Activated T-helper 1 cell treated with anti-CD3 and anti-CD28 coated beads, Interleukin-12 subunit alpha, Interleukin-12 subunit beta, Interleukin-2, Interleukin-4 antibody, amounts not matched to agents 30 ng/mL and 10 ng/mL and 1 ng/mL, durations not matched to agents 14 hours and 24 hours and 36 hours (primary cell): ENCODE measurements around the gene RNF181. TPM values are rescaled to one million over a fixed set of nuclear protein-coding genes. Genes with fewer than 3 reads are reported as not detected.
"Not testable (repeated sequence)": the region's sequence is repeated elsewhere in the genome, so short reads cannot be mapped to it uniquely, and the experiment has no call there.

Experiments used
- DNase-seq: peaks from one replicate; pipeline ENCODE4 v3.0.0; 2021; ENCODE audit warnings: low spot score
- H3K27ac Mint-ChIP-seq: one replicate; pipeline ENCODE4 v1.8.0; 2021; ENCODE audit warnings: mild to moderate bottlenecking, mixed read lengths
- H3K27me3 Mint-ChIP-seq: one replicate; pipeline ENCODE4 v1.8.0; 2022; ENCODE audit warnings: mild to moderate bottlenecking, moderate library complexity, mixed read lengths; ENCODE audit not compliant: insufficient read depth
- H3K36me3 Mint-ChIP-seq: one replicate; pipeline ENCODE4 v1.8.0; 2021; ENCODE audit warnings: low read depth, mixed read lengths
- H3K4me1 Mint-ChIP-seq: one replicate; pipeline ENCODE4 v1.8.0; 2021; ENCODE audit warnings: low read depth, mixed read lengths
- H3K4me3 Mint-ChIP-seq: one replicate; pipeline ENCODE4 v1.8.0; 2021; ENCODE audit warnings: mild to moderate bottlenecking, moderate library complexity, mixed read lengths
- H3K9me3 Mint-ChIP-seq: one replicate; pipeline ENCODE4 v1.8.0; 2021; ENCODE audit warnings: mixed read lengths
- intact Hi-C: fragments of 100-400 bp; cut with micrococcal nuclease; formaldehyde crosslinking; loops from one replicate; pipeline ENCODE4 v1.15.1; 2024
- total RNA-seq: library from RNA; stranded (reverse); gene quantifications from 2 replicates; pipeline ENCODE4 v1.2.3, GENCODE V29; 2022

Gene RNF181
- total RNA-seq, 1 donor from 2014 or later, result 111 TPM

- DNase-seq, result no peak
- Mint-ChIP-seq H3K9me3 (no peaks in the 10 kb centered on the region), H3K4me1 (peaks cover 32% of the 10 kb centered on the region), H3K27ac (no peak overlapping the region), H3K27me3 (no peaks in the 10 kb centered on the region), H3K4me3 (no peak overlapping the region), H3K36me3 (peaks cover 20% of the 10 kb centered on the region)
- intact Hi-C loops, result no loop called here
Observed at GRCh38 chr2:85557130-85557529, 38.4 kb upstream of the RNF181 start.

- Mint-ChIP-seq H3K36me3 (peaks cover 17% of the 10 kb centered on the region), H3K27ac (no peak overlapping the region)
Observed at GRCh38 chr2:85558160-85558559, 37.4 kb upstream of the RNF181 start.

GRCh38 chr2:85560403-85560726 is 35.2 kb upstream of the RNF181 start:
- H3K27me3 Mint-ChIP-seq, H3K36me3 Mint-ChIP-seq, DNase-seq, H3K9me3 Mint-ChIP-seq: not testable (repeated sequence)
- H3K27ac Mint-ChIP-seq, result peak overlapping the region; percentile 81
- intact Hi-C loops, result loop anchor here (2.0 kb wide), 1 partner anchor 56 kb away; the partner anchor contains the start of gene USP39
- peak overlapping the region; percentile 94 for H3K4me3 Mint-ChIP-seq
- peaks cover 36% of the 10 kb centered on the region for H3K4me1 Mint-ChIP-seq

More at GRCh38 chr2:85558160-85558559, 37.4 kb upstream of the RNF181 start:
- H3K4me1 Mint-ChIP-seq, result peaks cover 27% of the 10 kb centered on the region
- no peak overlapping the region for H3K4me3 Mint-ChIP-seq
- H3K9me3 Mint-ChIP-seq, result no peaks in the 10 kb centered on the region
- DNase-seq, result no peak
- H3K27me3 Mint-ChIP-seq, result no peaks in the 10 kb centered on the region
- intact Hi-C loops, result no loop called here

GRCh38 chr2:85560812-85561279 is 34.7 kb upstream of the RNF181 start:
- Mint-ChIP-seq H3K36me3 (peaks cover 8% of the 10 kb centered on the region), H3K9me3 (no peaks in the 10 kb centered on the region), H3K27me3 (no peaks in the 10 kb centered on the region), H3K4me1 (peaks cover 36% of the 10 kb centered on the region), H3K27ac (peak overlapping the region; percentile 81), H3K4me3 (peak overlapping the region; percentile 94)
- intact Hi-C loops, result loop anchor here (1.0 to 2.0 kb wide), 7 partner anchors 17 to 207 kb away; partner anchors contain the start of genes ELMOD3, MAT2A, RETSAT and RNF181
- DNase-seq, result no peak

- H3K27ac Mint-ChIP-seq, result peak within 1 kb of the TSS; percentile 81
- H3K27me3 Mint-ChIP-seq, result no peaks in the 10 kb centered on the region
- H3K36me3 Mint-ChIP-seq, result peaks cover 5% of the 10 kb centered on the region
- intact Hi-C loops, result loop anchor here (1.0 to 2.0 kb wide), 7 partner anchors 17 to 207 kb away; partner anchors contain the start of genes ELMOD3, MAT2A, RETSAT and RNF181
- peak; percentile 88 for DNase-seq
- H3K4me1 Mint-ChIP-seq, result peaks cover 36% of the 10 kb centered on the region
- peak within 1 kb of the TSS; percentile 94 for H3K4me3 Mint-ChIP-seq
- no peaks in the 10 kb centered on the region for H3K9me3 Mint-ChIP-seq
Observed at GRCh38 chr2:85561280-85562212, 34.0 kb upstream of the RNF181 start, which contains the start of gene GGCX. TSS of gene GGCX (minus strand) at chr2:85561493. CDS start at chr2:85561428, 65 bp downstream.

GRCh38 chr2:85564144-85564563 is 31.4 kb upstream of the RNF181 start:
- H3K27ac Mint-ChIP-seq, result no peak overlapping the region
- H3K4me1 Mint-ChIP-seq, result peaks cover 27% of the 10 kb centered on the region
- intact Hi-C loops, result no loop called here
- H3K36me3 Mint-ChIP-seq, result no peaks in the 10 kb centered on the region
- no peaks in the 10 kb centered on the region for H3K9me3 Mint-ChIP-seq
- H3K4me3 Mint-ChIP-seq, result no peak overlapping the region
- H3K27me3 Mint-ChIP-seq, result peaks cover 3% of the 10 kb centered on the region
- DNase-seq, result no peak

DNA sequence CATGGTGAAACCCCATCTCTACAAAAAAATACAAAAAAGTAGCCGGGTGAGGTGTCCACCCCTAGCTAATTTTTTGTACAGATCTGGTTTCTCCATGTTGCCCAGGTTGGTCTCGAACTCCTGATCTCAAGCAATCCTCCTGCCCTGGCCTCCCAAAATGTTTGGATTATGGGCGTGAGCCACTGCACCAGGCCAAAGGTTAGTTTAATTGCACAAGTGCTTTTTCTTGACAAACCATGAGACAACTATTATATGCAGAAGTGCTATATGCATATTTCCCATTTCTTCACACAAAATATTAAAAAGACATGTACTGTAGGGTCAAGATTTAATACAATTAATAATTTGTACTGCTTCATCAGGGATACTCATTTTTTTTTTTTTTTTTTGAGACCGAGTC is 29.3 kb upstream of the RNF181 start:
- no peaks in the 10 kb centered on the region for H3K36me3 Mint-ChIP-seq
- no peak overlapping the region for H3K4me3 Mint-ChIP-seq
- peaks cover 9% of the 10 kb centered on the region for H3K4me1 Mint-ChIP-seq
- intact Hi-C loops, result no loop called here
- no peaks in the 10 kb centered on the region for H3K9me3 Mint-ChIP-seq
- no peak overlapping the region for H3K27ac Mint-ChIP-seq
- no peak for DNase-seq
- peaks cover 17% of the 10 kb centered on the region for H3K27me3 Mint-ChIP-seq

- Mint-ChIP-seq H3K27ac (no peak overlapping the region), H3K4me1 (peaks cover 35% of the 10 kb centered on the region), H3K9me3 (no peaks in the 10 kb centered on the region), H3K27me3 (peaks cover 13% of the 10 kb centered on the region), H3K36me3 (peaks cover 7% of the 10 kb centered on the region), H3K4me3 (no peak overlapping the region)
- intact Hi-C loops, result no loop called here
- no peak for DNase-seq
Observed at GRCh38 chr2:85575739-85576138, 19.8 kb upstream of the RNF181 start.

GRCh38 chr2:85577063-85577385 is 18.5 kb upstream of the RNF181 start:
- H3K36me3 Mint-ChIP-seq, result peaks cover 14% of the 10 kb centered on the region

GRCh38 chr2:85577386-85578242 is 17.9 kb upstream of the RNF181 start, which contains the start of gene VAMP8:
TSS of gene VAMP8 (plus strand) at chr2:85577586. CDS start at chr2:85577647, 61 bp downstream.
- Mint-ChIP-seq H3K4me3 (peak within 1 kb of the TSS; percentile 91), H3K9me3 (no peaks in the 10 kb centered on the region), H3K27me3 (peaks cover 3% of the 10 kb centered on the region), H3K4me1 (peaks cover 35% of the 10 kb centered on the region), H3K36me3 (peaks cover 17% of the 10 kb centered on the region), H3K27ac (peak within 1 kb of the TSS; percentile 86)
- DNase-seq, result peak; percentile 52
- intact Hi-C loops, result loop anchor here (1.0 to 2.0 kb wide), 2 partner anchors 16 to 17 kb away; partner anchors contain the start of genes GGCX and RNF181

More at GRCh38 chr2:85577063-85577385, 18.5 kb upstream of the RNF181 start:
- Mint-ChIP-seq H3K4me1 (peaks cover 35% of the 10 kb centered on the region), H3K9me3 (no peaks in the 10 kb centered on the region), H3K4me3 (peak overlapping the region; percentile 91), H3K27me3 (peaks cover 6% of the 10 kb centered on the region), H3K27ac (peak overlapping the region; percentile 86)
- intact Hi-C loops, result no loop called here
- DNase-seq, result no peak

DNA sequence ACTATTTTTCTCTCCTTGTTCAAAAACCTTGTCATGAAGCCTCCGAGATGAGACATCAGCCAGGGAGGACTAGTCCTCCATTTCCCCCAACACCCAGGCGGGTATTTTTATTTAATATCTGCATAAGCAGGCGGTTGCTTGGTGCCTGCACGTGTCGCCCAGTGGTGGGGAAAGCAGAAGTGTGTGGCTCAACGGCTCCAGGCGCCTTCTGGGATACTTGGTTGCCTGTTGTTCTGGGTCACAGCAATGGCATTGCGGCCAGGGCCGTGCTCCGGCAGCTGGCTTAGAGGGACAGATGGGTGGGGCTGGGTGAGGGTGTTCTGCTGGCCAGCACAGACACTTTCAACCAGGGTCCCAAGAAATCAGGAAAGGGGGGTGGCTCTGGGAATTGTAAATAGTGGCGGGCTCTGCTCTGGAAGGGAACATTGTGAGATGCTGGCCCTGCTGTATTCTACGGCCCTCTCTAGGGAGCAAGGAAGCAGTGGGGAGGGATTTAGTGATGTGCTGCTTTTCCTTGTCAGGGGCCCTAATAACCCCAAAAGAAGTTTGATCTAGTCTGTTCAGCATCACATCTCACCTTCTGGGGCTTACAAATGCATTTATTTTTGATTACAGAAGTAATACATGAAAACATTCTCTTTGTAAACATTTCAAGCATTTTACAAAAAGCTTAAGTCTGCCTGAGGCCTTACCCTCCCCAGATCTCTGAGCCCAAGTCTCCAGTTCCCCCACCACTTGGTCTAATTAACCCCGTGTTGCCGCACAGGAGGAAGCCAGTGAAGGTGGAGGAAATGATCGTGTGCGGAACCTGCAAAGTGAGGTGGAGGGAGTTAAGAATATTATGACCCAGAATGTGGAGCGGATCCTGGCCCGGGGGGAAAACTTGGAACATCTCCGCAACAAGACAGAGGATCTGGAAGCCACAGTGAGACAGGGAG is 17.0 kb upstream of the RNF181 start:
- H3K27me3 Mint-ChIP-seq, result no peaks in the 10 kb centered on the region
- H3K36me3 Mint-ChIP-seq, result peaks cover 19% of the 10 kb centered on the region
- H3K27ac Mint-ChIP-seq, result peak overlapping the region; percentile 86
- no peaks in the 10 kb centered on the region for H3K9me3 Mint-ChIP-seq
- peaks cover 39% of the 10 kb centered on the region for H3K4me1 Mint-ChIP-seq
- DNase-seq, result no peak
- peak overlapping the region; percentile 91 for H3K4me3 Mint-ChIP-seq
- intact Hi-C loops, result loop anchor here (1.0 to 2.0 kb wide), 2 partner anchors 16 to 17 kb away; partner anchors contain the start of genes GGCX and RNF181
